M059J (cell line): ENCODE results near the gene AGTR1. TPM values are rescaled to one million over a fixed set of nuclear protein-coding genes. Genes with fewer than 3 reads are reported as not detected.

Experiments
- DNase-seq: peaks from one replicate; pipeline ENCODE4 v3.0.0-alpha.2; 2012; ENCODE audit warnings: low read depth
- total RNA-seq: library from RNA; depleted of rRNA; stranded (reverse); fragments of >200 nt; shearing (Covaris generic); gene quantifications from 2 replicates; pipeline ENCODE4 v1.2.3, GENCODE V29; 2014; rRNA removed

Gene AGTR1
- total RNA-seq: 0.39 TPM in 1 of 2 replicates, not detected in the other

GRCh38 chr3:148697306-148698189 is at the start of gene AGTR1:
TSS of gene AGTR1 (plus strand) at chr3:148697903. CDS start at chr3:148741036, 43,133 bp downstream.
- DNase-seq: no peak

GRCh38 chr3:148648685-148649352 is 48.9 kb upstream of the AGTR1 start:
- peak; percentile 73 for DNase-seq

GRCh38 chr3:148651549-148651948 is 46.2 kb upstream of the AGTR1 start:
- no peak for DNase-seq

- DNase-seq: no peak
Measured at GRCh38 chr3:148654433-148654832, 43.3 kb upstream of the AGTR1 start.

GRCh38 chr3:148657470-148657869 is 40.2 kb upstream of the AGTR1 start:
- no peak for DNase-seq

GRCh38 chr3:148659512-148659911 is 38.2 kb upstream of the AGTR1 start:
- DNase-seq: no peak

GRCh38 chr3:148680289-148680688 is 17.4 kb upstream of the AGTR1 start:
- DNase-seq: no peak

- no peak for DNase-seq
Measured at GRCh38 chr3:148681080-148681479, 16.6 kb upstream of the AGTR1 start.

- DNase-seq: no peak
Measured at GRCh38 chr3:148682997-148683396, 14.7 kb upstream of the AGTR1 start.

GRCh38 chr3:148694116-148694515 is 3.6 kb upstream of the AGTR1 start:
- DNase-seq: no peak

- DNase-seq: no peak
Measured at GRCh38 chr3:148698190-148698810, 597 bp downstream of the AGTR1 start.

- DNase-seq: no peak
Measured at GRCh38 chr3:148705314-148705713, 7.6 kb downstream of the AGTR1 start.

GRCh38 chr3:148707601-148708380 is 10.1 kb downstream of the AGTR1 start:
- DNase-seq: peak; percentile 15

- DNase-seq: peak; percentile 15
Measured at GRCh38 chr3:148708409-148708808, 10.7 kb downstream of the AGTR1 start.

- no peak for DNase-seq
Measured at GRCh38 chr3:148709560-148710253, 12.0 kb downstream of the AGTR1 start.

- DNase-seq: no peak
Measured at GRCh38 chr3:148710665-148711064, 13.0 kb downstream of the AGTR1 start.

GRCh38 chr3:148711981-148712666 is 14.4 kb downstream of the AGTR1 start:
- DNase-seq: peak; percentile 20

GRCh38 chr3:148714521-148714920 is 16.8 kb downstream of the AGTR1 start:
- no peak for DNase-seq

- no peak for DNase-seq
Measured at GRCh38 chr3:148716657-148717056, 19.0 kb downstream of the AGTR1 start.

- no peak for DNase-seq
Measured at GRCh38 chr3:148717885-148718561, 20.3 kb downstream of the AGTR1 start.
